Mammary epithelial cell (primary cell): Measurements from ENCODE around the gene HBE1.

Experiments used
- EZH2 ChIP-seq: IDR thresholded peaks from 2 replicates; pipeline ENCODE4 v1.6.1; 2012; ENCODE audit warnings: low read length, inconsistent platforms, borderline replicate concordance
- TF ChIP-seq, protein P1 (sequence below), 2 donors: IDR thresholded peaks in 1 of 2; conservative IDR thresholded peaks in 1 of 2; 2 replicates each; pipeline ENCODE4 v1.5.1; 2011 to 2012; ENCODE audit warnings: inconsistent platforms in 2 of 2, low read length in 2 of 2, mild to moderate bottlenecking in 2 of 2, control low read depth in 1 of 2, low read depth in 1 of 2; ENCODE audit not compliant: insufficient read depth in 1 of 2; ENCODE audit errors: extremely low read depth in 1 of 2

DNA sequence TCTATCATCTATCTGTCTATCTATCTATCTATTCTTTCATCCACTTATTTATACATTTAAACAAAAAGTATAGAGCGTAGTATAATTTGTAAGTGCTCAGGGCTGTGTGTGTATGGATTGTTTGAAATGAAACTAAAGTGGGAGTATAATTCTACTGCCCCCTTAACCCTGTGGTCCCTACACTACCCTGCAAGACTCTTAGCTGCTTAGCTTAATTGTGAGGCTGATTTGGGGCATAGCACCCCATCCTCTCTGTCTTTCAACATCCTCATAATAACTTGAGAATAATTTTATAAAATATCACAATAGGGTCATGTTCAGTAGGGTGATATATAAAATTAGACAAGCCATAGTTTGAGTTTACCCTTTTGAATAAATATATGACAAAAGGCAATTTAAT lies 20.4 kb upstream of the HBE1 start:
- TF ChIP-seq, protein P1, sequence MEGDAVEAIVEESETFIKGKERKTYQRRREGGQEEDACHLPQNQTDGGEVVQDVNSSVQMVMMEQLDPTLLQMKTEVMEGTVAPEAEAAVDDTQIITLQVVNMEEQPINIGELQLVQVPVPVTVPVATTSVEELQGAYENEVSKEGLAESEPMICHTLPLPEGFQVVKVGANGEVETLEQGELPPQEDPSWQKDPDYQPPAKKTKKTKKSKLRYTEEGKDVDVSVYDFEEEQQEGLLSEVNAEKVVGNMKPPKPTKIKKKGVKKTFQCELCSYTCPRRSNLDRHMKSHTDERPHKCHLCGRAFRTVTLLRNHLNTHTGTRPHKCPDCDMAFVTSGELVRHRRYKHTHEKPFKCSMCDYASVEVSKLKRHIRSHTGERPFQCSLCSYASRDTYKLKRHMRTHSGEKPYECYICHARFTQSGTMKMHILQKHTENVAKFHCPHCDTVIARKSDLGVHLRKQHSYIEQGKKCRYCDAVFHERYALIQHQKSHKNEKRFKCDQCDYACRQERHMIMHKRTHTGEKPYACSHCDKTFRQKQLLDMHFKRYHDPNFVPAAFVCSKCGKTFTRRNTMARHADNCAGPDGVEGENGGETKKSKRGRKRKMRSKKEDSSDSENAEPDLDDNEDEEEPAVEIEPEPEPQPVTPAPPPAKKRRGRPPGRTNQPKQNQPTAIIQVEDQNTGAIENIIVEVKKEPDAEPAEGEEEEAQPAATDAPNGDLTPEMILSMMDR (conservative IDR thresholded peaks at IDR 0.05 in 1 of 2, IDR thresholded peaks at IDR 0.05 in 1 of 2; ENCODE audit: extremely low read depth in 1 of 2, insufficient read depth in 1 of 2, low read depth in 1 of 2, low read length in 2 of 2), result no peak
- no peak for TF ChIP-seq EZH2
